ENCODE measurements around the gene SCYL2. TPM values are rescaled to one million over a fixed set of nuclear protein-coding genes. Genes with fewer than 3 reads are reported as not detected.

The SCYL2 gene
- total and polyA plus RNA-seq, 2 of the 13 experiments (the other 11 are each of a cell fraction or from before 2014, with no cell fraction given), result 11.4 to 28.8 TPM

GRCh38 chr12:100368066-100368465 lies 101.1 kb downstream of the SCYL2 start:
- Histone ChIP-seq H3K4me3 (replicated peaks in 1 of 3; ENCODE audit: insufficient read depth in 1 of 3, low read depth in 2 of 3, low read length in 3 of 3) (no peak overlapping the region), H3K9me3 (ENCODE audit: low read length) (no peaks in the 10 kb centered on the region), H3K36me3 (replicated peaks in 1 of 2; ENCODE audit: control insufficient read depth in 1 of 2, insufficient read depth in 2 of 2, low read length in 2 of 2) (no peaks in the 10 kb centered on the region), H3K27me3 (ENCODE audit: control insufficient read depth in 1 of 2, insufficient read depth in 2 of 2, low read length in 2 of 2) (no peaks in the 10 kb centered on the region), H2AFZ (ENCODE audit: low read length) (no peak overlapping the region), H3K9ac (ENCODE audit: insufficient read depth, low read depth, low read length) (no peak overlapping the region), H3K4me1 (ENCODE audit: insufficient read depth, low read length) (peaks cover 17% of the 10 kb centered on the region), H3K4me2 (ENCODE audit: low read depth, low read length) (no peak overlapping the region), H4K20me1 (ENCODE audit: insufficient read depth, low read length) (no peaks in the 10 kb centered on the region), H3K27ac (ENCODE audit: extremely low read length, insufficient read depth, low read length) (no peak overlapping the region), H3K79me2 (ENCODE audit: insufficient read depth, low read length) (no peaks in the 10 kb centered on the region)
- ChIA-PET CTCF (ENCODE audit: low intra/inter-chr PET ratio, low total read pairs) (no interaction called here), POLR2A (no interaction called here)
- ATAC-seq (no peak), FAIRE-seq (no peak), DNase-seq (ENCODE audit: low spot score) (no peak)
- in situ Hi-C loops (cut with HindIII; ENCODE audit: extremely low pct_ligation_motif_present, low pct_unique_long_range_greater_than_20kb) (no loop called here), intact Hi-C loops (cut with micrococcal nuclease; ENCODE audit: unreplicated experiment) (no loop called here)
- TF ChIP-seq HES4 (CRISPR knock-in tag; IDR thresholded peaks at IDR 0.05; ENCODE audit: borderline replicate concordance), result no peak
- TF ChIP-seq ZNF280D (CRISPR knock-in tag; IDR thresholded peaks at IDR 0.05), result no peak
- no peak for TF ChIP-seq ZNF549 (CRISPR knock-in tag; IDR thresholded peaks at IDR 0.05)
- TF ChIP-seq ZNF776 (CRISPR knock-in tag; IDR thresholded peaks at IDR 0.05), result no peak
- no peak for TF ChIP-seq CCDC6 (CRISPR knock-in tag; IDR thresholded peaks at IDR 0.05)
- no peak for TF ChIP-seq PRDM15 (CRISPR knock-in tag; IDR thresholded peaks at IDR 0.05)
- no peak for TF ChIP-seq ZNF737 (CRISPR knock-in tag; IDR thresholded peaks at IDR 0.05; ENCODE audit: borderline replicate concordance)
- no peak for TF ChIP-seq ZNF205 (CRISPR knock-in tag; IDR thresholded peaks at IDR 0.05)
- no peak for TF ChIP-seq ZNF329 (CRISPR knock-in tag; IDR thresholded peaks at IDR 0.05; ENCODE audit: low read depth)
- TF ChIP-seq KLF16 (CRISPR knock-in tag; IDR thresholded peaks at IDR 0.05), result no peak
- TF ChIP-seq NFIB (CRISPR knock-in tag; IDR thresholded peaks at IDR 0.05; ENCODE audit: borderline replicate concordance), result no peak
- TF ChIP-seq DZIP1 (CRISPR knock-in tag; IDR thresholded peaks at IDR 0.05), result no peak
- TF ChIP-seq TGIF2 (CRISPR knock-in tag; IDR thresholded peaks at IDR 0.05), result no peak
- 33% methylated on average over 1 of the region's 1 CpG for WGBS (ENCODE audit: low lambda C conversion rate)
- BruUV-seq (replicated peaks), result no TSS peak

Measured in HepG2 (cell line).